ENCODE measurements around the gene PRKCE. TPM values are rescaled to one million over a fixed set of nuclear protein-coding genes. Genes with fewer than 3 reads are reported as not detected.
A peak's percentile ranks its signal among the peaks of the same experiment; 100 is the strongest.

Gene PRKCE
- polyA plus RNA-seq, 3 donors = 1.3 to 7.7 (median 2.3) TPM

DNA sequence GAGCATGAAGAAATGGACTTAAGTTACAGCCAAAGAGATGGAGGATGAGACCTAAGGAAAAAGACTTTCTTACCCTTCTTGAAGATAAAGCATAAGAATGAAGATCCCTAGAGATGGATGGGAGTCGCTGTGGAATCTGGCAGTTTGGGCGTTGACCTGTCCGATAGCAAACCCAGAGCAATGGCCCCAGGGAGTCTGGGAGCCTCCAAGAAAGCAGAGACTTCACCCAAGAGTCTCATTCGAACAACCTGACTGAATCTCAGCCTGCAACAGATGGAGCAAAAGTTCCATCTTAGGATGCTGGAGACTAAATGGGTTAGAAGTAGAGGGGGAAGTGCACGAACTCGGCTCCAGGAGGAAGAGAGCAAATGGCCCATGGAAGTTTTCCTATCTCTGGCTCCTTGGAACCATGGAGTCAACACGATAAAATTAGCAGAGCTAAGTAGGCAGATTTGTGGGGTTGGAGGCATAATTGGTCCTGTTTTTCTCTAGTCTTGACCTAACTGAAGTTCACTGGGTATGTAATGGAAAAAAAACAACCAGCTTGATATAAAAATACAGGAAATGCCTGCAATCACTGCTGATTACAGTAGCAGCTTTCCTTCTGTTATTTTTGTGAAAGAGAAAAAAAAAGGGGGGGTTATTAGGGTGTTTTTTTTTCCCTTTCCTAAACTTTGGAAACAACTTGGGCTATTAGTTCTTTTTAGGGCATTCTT, 467.3 kb downstream of the PRKCE start:
- H3K4me2 ChIP-seq (replicated peaks; ENCODE audit: extremely low read depth, low read length, poor library complexity, severe bottlenecking) = no peak overlapping the region
- 93% methylated on average over 7 of the region's 7 CpGs for WGBS (ENCODE audit: insufficient coverage)
- no peak overlapping the region for H3K4me3 ChIP-seq (replicated peaks in 1 of 3; ENCODE audit: low read depth in 2 of 3, low read length in 3 of 3)
- intact Hi-C loops (cut with micrococcal nuclease) = no loop called here
- TF ChIP-seq, protein P1, sequence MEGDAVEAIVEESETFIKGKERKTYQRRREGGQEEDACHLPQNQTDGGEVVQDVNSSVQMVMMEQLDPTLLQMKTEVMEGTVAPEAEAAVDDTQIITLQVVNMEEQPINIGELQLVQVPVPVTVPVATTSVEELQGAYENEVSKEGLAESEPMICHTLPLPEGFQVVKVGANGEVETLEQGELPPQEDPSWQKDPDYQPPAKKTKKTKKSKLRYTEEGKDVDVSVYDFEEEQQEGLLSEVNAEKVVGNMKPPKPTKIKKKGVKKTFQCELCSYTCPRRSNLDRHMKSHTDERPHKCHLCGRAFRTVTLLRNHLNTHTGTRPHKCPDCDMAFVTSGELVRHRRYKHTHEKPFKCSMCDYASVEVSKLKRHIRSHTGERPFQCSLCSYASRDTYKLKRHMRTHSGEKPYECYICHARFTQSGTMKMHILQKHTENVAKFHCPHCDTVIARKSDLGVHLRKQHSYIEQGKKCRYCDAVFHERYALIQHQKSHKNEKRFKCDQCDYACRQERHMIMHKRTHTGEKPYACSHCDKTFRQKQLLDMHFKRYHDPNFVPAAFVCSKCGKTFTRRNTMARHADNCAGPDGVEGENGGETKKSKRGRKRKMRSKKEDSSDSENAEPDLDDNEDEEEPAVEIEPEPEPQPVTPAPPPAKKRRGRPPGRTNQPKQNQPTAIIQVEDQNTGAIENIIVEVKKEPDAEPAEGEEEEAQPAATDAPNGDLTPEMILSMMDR (IDR thresholded peaks at IDR 0.05) = no peak
- H3K4me1 Mint-ChIP-seq = peaks cover 22% of the 10 kb centered on the region
- H3K4me3 Mint-ChIP-seq = no peak overlapping the region
- no peaks in the 10 kb centered on the region for H3K36me3 ChIP-seq (replicated peaks in 1 of 2; ENCODE audit: control insufficient read depth in 1 of 2, insufficient read depth in 2 of 2, low read length in 2 of 2)
- H3K36me3 Mint-ChIP-seq = peaks cover 2 to 4% of the 10 kb centered on the region in 2 donors
- H3K4me1 ChIP-seq (ENCODE audit: control insufficient read depth in 1 of 2, insufficient read depth in 2 of 2, low read length in 2 of 2) = peaks cover 7 to 16% of the 10 kb centered on the region in 2 donors
- H3K9ac ChIP-seq (ENCODE audit: insufficient read depth, low read length, poor library complexity, severe bottlenecking) = no peak overlapping the region
- H3K27me3 ChIP-seq (ENCODE audit: control insufficient read depth in 2 of 2, insufficient read depth in 2 of 2, low read length in 2 of 2) = no peaks in the 10 kb centered on the region
- no peak for DNase-seq
- peaks cover 0 to 2% (median 2%) of the 10 kb centered on the region in 3 donors for H3K27me3 Mint-ChIP-seq (ENCODE audit: low read depth in 3 of 3)
- peak overlapping the region in 1 of 7 donors; percentile 13 for H3K27ac Mint-ChIP-seq
- no peaks in the 10 kb centered on the region for H3K9me3 Mint-ChIP-seq
- H3K79me2 ChIP-seq (ENCODE audit: insufficient read depth, low read length) = no peaks in the 10 kb centered on the region
- no peak overlapping the region for H3K27ac ChIP-seq (ENCODE audit: low read depth in 1 of 2, low read length in 2 of 2)
- H2AFZ ChIP-seq (ENCODE audit: insufficient read depth, low read depth, low read length, poor library complexity, severe bottlenecking) = no peak overlapping the region
- no peaks in the 10 kb centered on the region for H3K9me3 ChIP-seq (replicated peaks in 1 of 2; ENCODE audit: control insufficient read depth in 1 of 2, insufficient read depth in 1 of 2, low read length in 2 of 2)
- H4K20me1 ChIP-seq (ENCODE audit: insufficient read depth, low read length) = no peaks in the 10 kb centered on the region

DNA sequence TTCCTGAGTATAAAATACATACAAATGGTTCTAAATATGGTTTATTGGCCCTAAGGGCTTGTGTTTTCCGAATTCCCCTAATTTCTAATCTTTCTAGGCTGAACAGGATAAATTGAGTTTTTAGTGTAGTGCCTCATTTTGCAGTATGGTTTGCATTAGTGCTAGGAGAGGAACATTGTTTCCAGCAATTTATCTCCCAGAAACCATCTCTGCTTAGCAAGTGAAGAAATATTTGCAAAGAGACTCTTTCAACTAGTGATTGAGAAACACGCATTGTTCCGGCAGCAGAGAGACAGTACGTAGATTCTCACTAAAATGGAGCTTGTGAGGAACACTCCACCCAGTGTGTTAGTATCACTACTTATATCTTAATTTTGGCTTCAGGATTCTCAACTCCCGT, 468.0 kb downstream of the PRKCE start:
- no peak overlapping the region for H3K4me2 ChIP-seq (replicated peaks; ENCODE audit: extremely low read depth, low read length, poor library complexity, severe bottlenecking)
- TF ChIP-seq, protein P1 (IDR thresholded peaks at IDR 0.05) = no peak
- WGBS (ENCODE audit: insufficient coverage) = no CpG with 5 or more reads among the region's 5 CpGs
- no peaks in the 10 kb centered on the region for H4K20me1 ChIP-seq (ENCODE audit: insufficient read depth, low read length)
- peaks cover 7 to 16% of the 10 kb centered on the region in 2 donors for H3K4me1 ChIP-seq (ENCODE audit: control insufficient read depth in 1 of 2, insufficient read depth in 2 of 2, low read length in 2 of 2)
- Mint-ChIP-seq H3K27me3 (ENCODE audit: low read depth in 3 of 3) (peaks cover 0 to 2% (median 2%) of the 10 kb centered on the region in 3 donors), H3K27ac (peak overlapping the region in 2 of 7 donors; percentile 16 to 26), H3K9me3 (no peaks in the 10 kb centered on the region), H3K4me1 (peaks cover 22% of the 10 kb centered on the region), H3K4me3 (no peak overlapping the region), H3K36me3 (peaks cover 0 to 4% of the 10 kb centered on the region in 2 donors)
- no peak for DNase-seq
- intact Hi-C loops (cut with micrococcal nuclease) = no loop called here
- H3K27ac ChIP-seq (ENCODE audit: low read depth in 1 of 2, low read length in 2 of 2) = no peak overlapping the region
- no peak overlapping the region for H2AFZ ChIP-seq (ENCODE audit: insufficient read depth, low read depth, low read length, poor library complexity, severe bottlenecking)
- H3K4me3 ChIP-seq (replicated peaks in 1 of 3; ENCODE audit: low read depth in 2 of 3, low read length in 3 of 3) = no peak overlapping the region
- H3K79me2 ChIP-seq (ENCODE audit: insufficient read depth, low read length) = no peaks in the 10 kb centered on the region
- no peaks in the 10 kb centered on the region for H3K9me3 ChIP-seq (replicated peaks in 1 of 2; ENCODE audit: control insufficient read depth in 1 of 2, insufficient read depth in 1 of 2, low read length in 2 of 2)
- H3K36me3 ChIP-seq (replicated peaks in 1 of 2; ENCODE audit: control insufficient read depth in 1 of 2, insufficient read depth in 2 of 2, low read length in 2 of 2) = no peaks in the 10 kb centered on the region
- H3K9ac ChIP-seq (ENCODE audit: insufficient read depth, low read length, poor library complexity, severe bottlenecking) = no peak overlapping the region
- no peaks in the 10 kb centered on the region for H3K27me3 ChIP-seq (ENCODE audit: control insufficient read depth in 2 of 2, insufficient read depth in 2 of 2, low read length in 2 of 2)
